WI38 (cell line): ENCODE results near the gene EMC8.

Source experiments
- H3K4me3 ChIP-seq: 2 replicates; pipeline ENCODE4 v1.5.1; 2011; ENCODE audit warnings: low read depth, mild to moderate bottlenecking, control low read depth, low read length
- CTCF ChIP-seq: IDR thresholded peaks from 2 replicates; pipeline ENCODE4 v1.5.1; 2012; ENCODE audit warnings: low read depth, mild to moderate bottlenecking, control low read depth, low read length

The EMC8 gene

GRCh38 chr16:85735225-85735635, 64.1 kb downstream of the EMC8 start:
- H3K4me3 ChIP-seq, result no peak overlapping the region
- TF ChIP-seq CTCF, result no peak

- TF ChIP-seq CTCF, result no peak
- H3K4me3 ChIP-seq, result no peak overlapping the region
Measured at GRCh38 chr16:85734311-85735017, 64.9 kb downstream of the EMC8 start.

GRCh38 chr16:85733839-85734170, 65.5 kb downstream of the EMC8 start:
- H3K4me3 ChIP-seq, result no peak overlapping the region
- no peak for TF ChIP-seq CTCF

GRCh38 chr16:85733155-85733838, 66.0 kb downstream of the EMC8 start:
- H3K4me3 ChIP-seq, result no peak overlapping the region
- TF ChIP-seq CTCF, result no peak

- no peak overlapping the region for H3K4me3 ChIP-seq
- TF ChIP-seq CTCF, result no peak
Measured at GRCh38 chr16:85731179-85731578, 68.2 kb downstream of the EMC8 start.

GRCh38 chr16:85730186-85730465, 69.2 kb downstream of the EMC8 start:
- TF ChIP-seq CTCF, result no peak
- H3K4me3 ChIP-seq, result no peak overlapping the region

- TF ChIP-seq CTCF, result no peak
- H3K4me3 ChIP-seq, result no peak overlapping the region
Measured at GRCh38 chr16:85729452-85730185, 69.7 kb downstream of the EMC8 start.
